ENCODE measurements around the gene UBA7. TPM values are rescaled to one million over a fixed set of nuclear protein-coding genes. Genes with fewer than 3 reads are reported as not detected.
"Not testable (repeated sequence)": the region's sequence is repeated elsewhere in the genome, so short reads cannot be mapped to it uniquely, and the experiment has no call there.

Gene UBA7
- total and polyA plus RNA-seq, 2 experiments from 2014 or later = 14.7 to 21.6 TPM

- H3K4me2 ChIP-seq = no peak overlapping the region
- no peak overlapping the region for H3K27ac ChIP-seq
- no peaks in the 10 kb centered on the region for H3K79me2 ChIP-seq
- WGBS (ENCODE audit: low lambda C conversion rate, missing lambda C conversion rate) = 90% methylated on average over 6 of the region's 6 CpGs
- no peaks in the 10 kb centered on the region for H3K27me3 ChIP-seq
- H4K20me1 ChIP-seq (ENCODE audit: insufficient read depth, poor library complexity, severe bottlenecking) = no peaks in the 10 kb centered on the region
- TF ChIP-seq EZH2 (IDR thresholded peaks at IDR 0.05; ENCODE audit: borderline replicate concordance) (no peak), EZH2phosphoT487 (IDR thresholded peaks at IDR 0.05; ENCODE audit: low read depth, severe bottlenecking, unreplicated experiment) (no peak)
- TF ChIP-seq, protein P1, sequence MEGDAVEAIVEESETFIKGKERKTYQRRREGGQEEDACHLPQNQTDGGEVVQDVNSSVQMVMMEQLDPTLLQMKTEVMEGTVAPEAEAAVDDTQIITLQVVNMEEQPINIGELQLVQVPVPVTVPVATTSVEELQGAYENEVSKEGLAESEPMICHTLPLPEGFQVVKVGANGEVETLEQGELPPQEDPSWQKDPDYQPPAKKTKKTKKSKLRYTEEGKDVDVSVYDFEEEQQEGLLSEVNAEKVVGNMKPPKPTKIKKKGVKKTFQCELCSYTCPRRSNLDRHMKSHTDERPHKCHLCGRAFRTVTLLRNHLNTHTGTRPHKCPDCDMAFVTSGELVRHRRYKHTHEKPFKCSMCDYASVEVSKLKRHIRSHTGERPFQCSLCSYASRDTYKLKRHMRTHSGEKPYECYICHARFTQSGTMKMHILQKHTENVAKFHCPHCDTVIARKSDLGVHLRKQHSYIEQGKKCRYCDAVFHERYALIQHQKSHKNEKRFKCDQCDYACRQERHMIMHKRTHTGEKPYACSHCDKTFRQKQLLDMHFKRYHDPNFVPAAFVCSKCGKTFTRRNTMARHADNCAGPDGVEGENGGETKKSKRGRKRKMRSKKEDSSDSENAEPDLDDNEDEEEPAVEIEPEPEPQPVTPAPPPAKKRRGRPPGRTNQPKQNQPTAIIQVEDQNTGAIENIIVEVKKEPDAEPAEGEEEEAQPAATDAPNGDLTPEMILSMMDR (IDR thresholded peaks at IDR 0.05; ENCODE audit: poor library complexity) = no peak
- no peak for DNase-seq (ENCODE audit: low spot score)
- H3K9me3 ChIP-seq (ENCODE audit: low read depth) = no peaks in the 10 kb centered on the region
- H3K4me3 ChIP-seq = no peak overlapping the region
- no peaks in the 10 kb centered on the region for H3K9me2 ChIP-seq (replicated peaks; ENCODE audit: insufficient read depth)
- H3K4me1 ChIP-seq (ENCODE audit: insufficient read depth) = no peaks in the 10 kb centered on the region
- no peaks in the 10 kb centered on the region for H3K36me3 ChIP-seq (replicated peaks; ENCODE audit: insufficient read depth, low read depth)
- H2AFZ ChIP-seq = no peak overlapping the region
These were observed 12.3 kb upstream of the UBA7 start for GRCh38 chr3:49826016-49826415.

DNA sequence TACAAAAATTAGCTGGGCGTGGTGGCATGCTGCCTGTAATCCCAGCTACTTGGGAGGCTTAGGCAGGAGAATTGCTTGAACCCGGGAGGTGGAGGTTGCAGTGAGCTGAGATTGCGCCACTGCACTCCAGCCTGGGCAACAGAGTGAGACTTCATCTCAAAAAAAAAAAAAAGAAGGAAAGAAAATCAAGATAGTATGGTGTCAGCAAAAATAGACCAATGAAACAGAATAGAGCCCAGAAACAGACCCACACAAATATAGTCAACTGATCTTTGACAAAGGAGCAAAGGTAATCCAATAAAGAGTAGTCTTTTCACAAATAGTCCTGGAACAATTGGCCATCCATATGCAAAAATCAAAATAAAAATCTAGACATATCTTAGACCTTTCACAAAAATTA lies 9.4 kb upstream of the UBA7 start:
- H3K4me3 ChIP-seq; H3K4me1 ChIP-seq (ENCODE audit: insufficient read depth); DNase-seq (ENCODE audit: low spot score); H3K27ac ChIP-seq; H4K20me1 ChIP-seq (ENCODE audit: insufficient read depth, poor library complexity, severe bottlenecking); H2AFZ ChIP-seq; H3K36me3 ChIP-seq (replicated peaks; ENCODE audit: insufficient read depth, low read depth); H3K9me3 ChIP-seq (ENCODE audit: low read depth); H3K27me3 ChIP-seq; H3K9me2 ChIP-seq (replicated peaks; ENCODE audit: insufficient read depth); H3K79me2 ChIP-seq; H3K4me2 ChIP-seq: not testable (repeated sequence)
- 90% methylated on average over 3 of the region's 3 CpGs for WGBS (ENCODE audit: low lambda C conversion rate, missing lambda C conversion rate)

- no peaks in the 10 kb centered on the region for H3K9me3 ChIP-seq (ENCODE audit: low read depth)
- TF ChIP-seq EZH2phosphoT487 (IDR thresholded peaks at IDR 0.05; ENCODE audit: low read depth, severe bottlenecking, unreplicated experiment) = no peak
- TF ChIP-seq, protein P1 (IDR thresholded peaks at IDR 0.05; ENCODE audit: poor library complexity) = no peak
- 87% methylated on average over 8 of the region's 9 CpGs for WGBS (ENCODE audit: low lambda C conversion rate, missing lambda C conversion rate)
- H4K20me1 ChIP-seq (ENCODE audit: insufficient read depth, poor library complexity, severe bottlenecking) = no peaks in the 10 kb centered on the region
- H3K79me2 ChIP-seq = no peaks in the 10 kb centered on the region
- H3K27ac ChIP-seq = peak overlapping the region; percentile 82
- peak overlapping the region; percentile 81 for H3K4me2 ChIP-seq
- H3K36me3 ChIP-seq (replicated peaks; ENCODE audit: insufficient read depth, low read depth) = no peaks in the 10 kb centered on the region
- H3K27me3 ChIP-seq = no peaks in the 10 kb centered on the region
- no peak overlapping the region for H3K4me3 ChIP-seq
- no peaks in the 10 kb centered on the region for H3K9me2 ChIP-seq (replicated peaks; ENCODE audit: insufficient read depth)
- no peak overlapping the region for H2AFZ ChIP-seq
- peaks cover 19% of the 10 kb centered on the region for H3K4me1 ChIP-seq (ENCODE audit: insufficient read depth)
- DNase-seq (ENCODE audit: low spot score) = no peak
These were observed 747 bp downstream of the UBA7 start for GRCh38 chr3:49812916-49813496.

DNA sequence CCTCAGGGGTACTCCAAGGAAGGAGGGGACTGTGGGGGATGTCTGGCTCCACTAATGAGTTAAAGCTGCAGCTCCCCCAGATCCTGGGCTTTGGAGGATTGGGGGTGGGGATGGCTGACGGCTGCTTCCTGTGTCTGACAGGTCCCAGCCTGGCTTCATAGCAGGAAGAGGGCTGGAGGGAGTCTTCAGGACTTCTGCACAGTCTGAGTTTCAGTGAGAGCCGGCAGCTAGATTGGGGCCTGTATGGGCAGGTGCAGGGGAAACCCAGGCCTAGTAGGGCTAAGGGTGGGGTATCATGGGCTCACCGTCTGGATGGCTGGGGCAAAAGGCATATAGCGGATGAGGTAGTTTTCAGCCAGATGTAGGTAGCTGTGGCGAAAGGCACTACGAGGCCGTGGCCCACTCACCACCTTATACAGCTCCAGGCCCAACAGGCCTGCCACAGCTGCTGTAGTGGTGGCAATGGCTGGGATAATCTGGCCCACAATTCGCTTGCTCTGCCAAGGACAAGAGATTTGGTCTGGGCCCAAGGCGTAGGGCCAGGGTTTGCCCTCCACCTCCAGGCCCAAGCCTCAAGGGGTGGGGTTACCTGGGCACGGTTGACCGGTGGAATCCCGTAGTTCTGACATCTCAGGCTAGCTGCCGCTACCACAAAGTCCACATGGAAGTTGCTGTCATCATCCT lies 6.2 kb downstream of the UBA7 start:
- 76% methylated on average over 13 of the region's 13 CpGs for WGBS (ENCODE audit: low lambda C conversion rate, missing lambda C conversion rate)

More for the DNA sequence above, 6.2 kb downstream of the UBA7 start:
- Histone ChIP-seq H3K4me3 (no peak overlapping the region), H3K27ac (peak overlapping the region; percentile 99), H3K9me3 (ENCODE audit: low read depth) (no peaks in the 10 kb centered on the region), H3K79me2 (peaks cover 7% of the 10 kb centered on the region), H4K20me1 (ENCODE audit: insufficient read depth, poor library complexity, severe bottlenecking) (no peaks in the 10 kb centered on the region), H2AFZ (no peak overlapping the region), H3K4me1 (ENCODE audit: insufficient read depth) (peaks cover 33% of the 10 kb centered on the region), H3K4me2 (peak overlapping the region; percentile 75), H3K27me3 (peaks cover 9% of the 10 kb centered on the region), H3K36me3 (replicated peaks; ENCODE audit: insufficient read depth, low read depth) (no peaks in the 10 kb centered on the region), H3K9me2 (replicated peaks; ENCODE audit: insufficient read depth) (no peaks in the 10 kb centered on the region)
- DNase-seq (ENCODE audit: low spot score) = peak; percentile 38
- TF ChIP-seq EZH2 (IDR thresholded peaks at IDR 0.05; ENCODE audit: borderline replicate concordance) (no peak), EZH2phosphoT487 (IDR thresholded peaks at IDR 0.05; ENCODE audit: low read depth, severe bottlenecking, unreplicated experiment) (no peak)
- TF ChIP-seq, protein P1 (IDR thresholded peaks at IDR 0.05; ENCODE audit: poor library complexity) = no peak

Measured in hepatocyte (in vitro differentiated cells).